Embryonic facial prominence (tissue), 1 donor: ENCODE data around the gene SLC4A8.
A peak's percentile ranks its signal among the peaks of the same experiment; 100 is the strongest.

Source experiments
- DNase-seq: peaks from one replicate; pipeline ENCODE4 v3.0.0-alpha.2; 2016; ENCODE audit errors: extremely low spot score

Gene SLC4A8

DNA sequence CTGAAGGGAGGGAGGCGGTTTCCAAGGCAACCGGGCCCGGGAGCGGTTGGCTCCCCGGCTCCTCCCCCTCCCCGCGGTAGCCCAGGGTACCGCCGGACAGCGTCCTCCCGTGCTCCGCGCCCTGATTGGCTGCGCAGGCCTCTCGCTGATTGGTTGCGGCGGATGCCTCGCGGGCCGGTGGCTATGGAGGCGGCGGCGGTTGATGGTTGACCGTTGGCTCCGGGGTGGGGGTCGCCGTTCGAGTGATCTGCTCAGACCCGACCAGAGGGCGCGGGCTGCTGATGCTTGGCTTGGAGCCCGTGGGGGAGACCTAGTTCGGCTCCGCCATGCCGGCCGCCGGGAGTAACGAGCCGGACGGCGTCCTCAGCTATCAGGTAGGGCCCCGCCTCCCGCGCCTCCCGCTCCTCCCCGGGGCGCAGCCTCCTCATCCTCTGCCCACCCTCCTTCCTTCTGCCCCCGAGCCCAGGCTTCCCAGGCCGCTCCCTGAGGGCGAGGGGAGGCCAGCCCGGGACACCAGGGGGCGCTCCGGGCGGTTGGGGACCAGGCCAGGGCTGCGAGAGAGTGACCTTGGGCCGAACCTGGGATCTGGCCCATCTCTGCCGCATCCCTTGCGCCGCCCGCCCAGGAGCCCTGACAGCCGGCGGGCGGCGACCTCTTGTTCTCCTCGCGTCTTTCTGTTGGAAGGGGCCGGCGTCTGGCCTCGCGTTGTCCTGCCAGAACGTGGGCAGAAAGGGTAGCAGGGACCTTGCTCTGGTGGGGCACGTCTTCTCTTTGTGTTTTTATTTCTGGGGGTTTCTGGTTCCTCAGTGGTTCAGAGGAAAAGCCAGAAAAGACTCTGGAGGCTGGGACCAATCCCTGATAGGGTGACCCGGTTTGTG lies at the start of gene SLC4A8:
SLC4A8 (plus strand) TSS at position 170 of the 878 bp plus-strand sequence; CDS start at position 327, 157 bp downstream.
- DNase-seq: peak; percentile 70

DNA sequence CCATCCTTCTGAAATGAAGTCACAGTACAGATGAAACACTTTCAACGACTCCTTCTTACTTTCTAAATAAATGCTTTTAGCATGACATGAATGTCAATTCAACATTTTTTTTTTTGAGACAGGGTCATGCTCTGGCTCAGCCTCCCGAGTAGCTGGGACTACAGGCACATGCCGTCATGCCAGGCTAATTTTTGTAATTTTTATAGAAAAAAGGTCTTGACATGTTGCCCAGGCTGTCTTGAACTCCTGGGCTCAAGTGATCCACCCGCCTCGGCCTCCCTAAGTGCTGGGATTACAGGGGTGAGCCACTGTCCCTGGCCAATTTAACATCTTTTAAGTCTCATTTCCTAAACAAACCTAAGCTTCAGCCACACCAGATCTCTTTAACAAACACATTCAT lies 49.8 kb upstream of the SLC4A8 start:
- no peak for DNase-seq

DNA sequence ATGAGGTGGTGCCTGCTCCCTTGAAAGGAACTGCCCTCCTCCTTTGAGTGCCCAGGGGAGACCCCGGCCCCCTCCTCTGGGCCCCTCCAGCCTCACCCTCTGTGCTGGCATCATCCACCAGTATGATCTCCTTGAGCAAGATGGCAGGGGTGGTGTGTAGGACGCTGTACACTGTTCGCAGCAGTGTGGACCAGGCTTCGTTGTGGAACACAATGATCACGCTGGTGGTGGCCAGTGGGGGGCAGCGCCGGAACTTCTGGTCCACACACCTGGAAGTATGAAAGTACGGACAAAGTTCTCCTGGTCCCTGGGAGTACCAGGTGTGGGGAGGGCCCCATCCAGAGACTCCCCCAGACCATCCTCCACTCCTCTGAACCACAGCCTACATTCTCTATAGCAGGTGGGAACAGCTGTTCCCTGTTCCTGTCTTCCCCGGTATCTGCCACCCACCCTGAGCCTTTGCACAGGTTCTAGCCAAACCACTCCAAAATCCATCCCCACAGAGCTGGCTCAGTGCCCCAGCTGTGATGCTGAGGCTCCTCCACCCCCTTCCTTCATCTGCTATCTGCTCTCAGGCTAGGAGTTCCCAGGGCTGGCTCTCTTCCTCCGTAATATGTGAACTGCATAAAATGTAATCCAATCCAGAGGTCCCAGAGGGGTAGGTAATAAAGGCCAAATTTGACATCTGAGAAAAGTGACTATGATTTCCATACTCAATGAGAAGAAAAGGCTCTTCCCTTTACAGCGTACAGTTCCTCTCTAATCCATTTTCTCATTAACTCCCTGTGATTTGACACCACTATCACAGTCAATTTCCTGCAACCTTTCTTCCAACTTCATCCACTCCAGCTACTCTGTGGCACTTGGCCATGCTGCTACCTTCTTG lies 47.3 kb upstream of the SLC4A8 start:
- no peak for DNase-seq

- no peak for DNase-seq
These were observed 45.9 kb upstream of the SLC4A8 start for GRCh38 chr12:51378749-51379148.

- DNase-seq: no peak
These were observed 45.1 kb upstream of the SLC4A8 start for GRCh38 chr12:51379571-51379970.

- no peak for DNase-seq
These were observed 43.2 kb upstream of the SLC4A8 start for GRCh38 chr12:51381226-51382079.

GRCh38 chr12:51382173-51382572 lies 42.5 kb upstream of the SLC4A8 start:
- DNase-seq: no peak

DNA sequence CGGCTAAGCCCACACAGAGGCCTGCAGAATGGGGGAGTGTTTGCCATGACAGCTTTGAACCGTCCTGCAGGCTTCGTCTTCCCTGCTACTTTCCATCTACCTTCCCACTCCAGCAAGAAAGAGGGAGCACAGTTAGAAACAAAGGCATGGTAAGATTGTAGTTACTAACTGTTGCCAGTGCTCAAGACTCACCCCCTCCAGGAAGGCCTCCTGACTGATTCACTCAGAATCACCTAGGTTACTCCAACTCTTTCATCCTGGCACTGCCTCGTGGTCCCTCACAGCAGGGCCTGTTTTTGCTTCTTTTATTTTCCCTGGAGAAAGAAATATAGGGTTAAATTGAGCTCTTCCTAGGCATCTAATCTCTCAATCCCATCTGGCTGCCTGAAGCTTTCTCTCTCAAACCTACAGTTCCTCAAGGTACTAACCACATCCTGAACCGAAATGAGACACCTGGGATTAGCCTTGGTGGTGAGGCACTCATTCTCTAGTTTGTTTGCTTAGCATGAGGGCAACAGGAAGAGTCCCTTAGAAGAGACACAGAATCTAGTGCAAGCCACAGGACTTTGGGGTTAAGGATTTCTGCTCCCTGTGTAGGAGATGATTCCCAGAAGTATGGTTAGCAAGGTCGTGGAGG lies 41.2 kb upstream of the SLC4A8 start:
- no peak for DNase-seq

GRCh38 chr12:51386351-51386750 lies 38.3 kb upstream of the SLC4A8 start:
- no peak for DNase-seq

DNA sequence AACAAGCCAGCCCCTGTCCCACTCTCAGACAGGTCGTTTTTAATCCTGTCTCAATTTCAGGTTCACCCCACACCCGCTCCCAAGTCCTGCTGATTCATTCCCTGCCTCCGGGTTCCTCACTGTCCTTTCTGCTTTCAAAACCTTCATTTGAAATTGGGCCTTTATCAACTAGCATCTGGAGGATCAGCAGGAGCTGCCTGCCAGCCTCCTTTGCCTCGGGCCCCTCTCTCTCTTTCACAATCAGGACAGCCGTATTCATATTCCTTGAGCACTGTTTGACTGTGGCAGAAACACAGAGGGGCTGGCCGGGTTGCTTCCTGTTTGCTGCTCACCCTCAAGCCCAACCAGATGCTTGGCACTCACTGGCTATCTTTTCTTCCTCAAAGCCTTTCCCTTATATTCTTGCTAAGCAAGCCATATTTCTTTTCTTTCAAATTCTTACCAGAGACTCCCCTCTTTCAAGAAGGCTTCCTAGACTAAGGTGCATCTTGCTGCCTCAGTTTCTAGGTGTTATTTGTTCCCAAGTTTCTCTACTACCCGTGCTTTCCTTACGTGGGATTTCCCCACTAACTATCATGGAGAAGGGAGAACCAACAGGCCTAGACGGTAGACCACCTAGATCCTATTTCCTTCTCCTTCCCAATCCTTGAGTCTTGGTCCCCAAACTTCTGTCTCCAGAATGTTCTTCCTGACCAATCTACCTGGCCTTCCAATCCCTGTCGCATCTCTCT lies 36.4 kb upstream of the SLC4A8 start:
- no peak for DNase-seq

DNA sequence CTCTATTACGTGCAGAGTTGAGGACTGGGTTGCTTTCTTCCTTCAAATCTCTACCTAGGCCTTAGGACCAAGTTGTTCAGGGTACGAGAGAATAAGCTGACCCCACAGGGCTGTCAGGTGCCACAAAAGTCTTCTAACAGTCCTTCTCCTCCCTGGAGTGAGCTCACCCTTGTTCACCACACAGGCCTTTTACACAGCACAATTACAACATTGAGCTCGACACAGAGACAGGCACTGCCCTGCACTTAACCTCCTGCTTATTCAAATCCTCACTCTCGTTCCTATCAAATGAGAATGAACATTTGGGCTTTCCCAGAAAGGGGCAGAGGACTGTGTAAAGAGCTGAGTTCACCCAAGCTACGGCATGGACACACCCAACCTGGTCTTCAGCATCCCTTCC lies 35.8 kb upstream of the SLC4A8 start:
- no peak for DNase-seq

GRCh38 chr12:51389302-51389999 lies 35.2 kb upstream of the SLC4A8 start:
- DNase-seq: no peak

DNA sequence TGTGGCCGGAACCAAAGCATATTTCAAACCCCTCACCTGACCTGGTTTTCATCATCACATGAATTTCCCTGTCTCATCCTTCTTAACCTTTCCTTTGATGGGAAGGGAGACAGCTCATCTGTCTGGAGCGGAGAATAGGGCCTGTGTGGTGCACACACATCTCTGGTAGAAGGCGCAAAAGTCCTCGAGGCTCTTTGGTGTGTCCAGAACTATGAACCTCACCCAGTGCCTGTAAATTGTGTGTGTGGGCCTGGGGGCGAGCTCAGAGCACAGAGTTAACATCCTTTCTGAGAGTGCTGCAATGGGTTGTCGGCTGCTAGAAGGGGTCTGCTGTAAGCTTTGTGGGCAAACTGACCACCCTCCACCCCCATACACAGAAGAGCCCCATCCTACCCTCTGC lies 34.2 kb upstream of the SLC4A8 start:
- DNase-seq: no peak

GRCh38 chr12:51390891-51391282 lies 33.7 kb upstream of the SLC4A8 start:
- no peak for DNase-seq

GRCh38 chr12:51391283-51392123 lies 33.1 kb upstream of the SLC4A8 start, which contains the start of gene GALNT6:
Gene GALNT6, minus strand, starts transcription at chr12:51391406. Its CDS starts 11,625 bp downstream, at chr12:51379781.
- no peak for DNase-seq

GRCh38 chr12:51392556-51393237 lies 31.9 kb upstream of the SLC4A8 start:
- DNase-seq: no peak

- no peak for DNase-seq
These were observed 30.7 kb upstream of the SLC4A8 start for GRCh38 chr12:51393676-51394545.
